Pancreas (tissue), 10 donors: ENCODE results near the gene EFNB2. TPM values are rescaled to one million over a fixed set of nuclear protein-coding genes. Genes with fewer than 3 reads are reported as not detected.

ENCODE experiments used
- ATAC-seq, 4 donors: fragments of 200-7000 bp; cut with Tn5 transposase; one replicate each; pipeline versions ENCODE4 v1.8.0 to v1.9.1; 2020; ENCODE audit warnings: mild to moderate bottlenecking in 4 of 4, moderate library complexity in 4 of 4
- DNase-seq, 6 donors: peaks; one replicate each; pipeline ENCODE4 v3.0.0-alpha.2; 2020
- FAIRE-seq: peaks from 2 replicates; lab custom pipeline; 2012; peaks lifted over from hg19 to GRCh38; lab: Jason Lieb, UNC
- H3K27ac ChIP-seq, 4 donors: fragments of 200-600 bp; sonication (generic); 1 replicate in 3 of 4; 2 replicates in 1 of 4; pipeline versions ENCODE4 v1.5.0 to v1.8.0; 2020
- H3K27me3 ChIP-seq, 4 donors: fragments of 200-600 bp; one replicate each; pipeline ENCODE4 v1.8.0; 2021
- H3K36me3 ChIP-seq, 3 donors: fragments of 200-600 bp; sonication (generic) in 1 of 3; one replicate each; pipeline versions ENCODE4 v1.5.0 to v1.8.0; 2020 to 2021
- H3K4me1 ChIP-seq, 3 donors: fragments of 200-600 bp; one replicate each; pipeline ENCODE4 v1.8.0; 2021
- H3K4me3 ChIP-seq, 4 donors: fragments of 200-600 bp; sonication (generic) in 2 of 4; one replicate each; pipeline versions ENCODE4 v1.5.0 to v1.8.0; 2020 to 2021
- H3K9me3 ChIP-seq, 4 donors: fragments of 200-600 bp; one replicate each; pipeline ENCODE4 v1.8.0; 2021
- CTCF ChIP-seq, 4 donors: fragments of 200-600 bp; sonication (generic) in 3 of 4; IDR thresholded peaks; one replicate each; pipeline versions ENCODE4 v1.5.0 to v1.8.0; 2021; ENCODE audit warnings: antibody characterized with exemption in 4 of 4
- WGBS, 2 donors: extraction: QIAGEN DNeasy Blood & Tissue Kit; methylation state at CpG; one replicate each; pipeline ENCODE4 v1.1.7; 2013; 5-methylcytosine and 5-hydroxymethylcytosine counted together
- intact Hi-C, 3 donors: fragments of 100-400 bp; cut with DNase I; formaldehyde crosslinking; loops; one replicate each; pipeline versions ENCODE4 v1.11.1 to v1.14.2; 2022
- polyA plus RNA-seq, 2 donors: library from polyadenylated mRNA; stranded (reverse); fragments of 200-250 nt; gene quantifications; one replicate each; pipeline ENCODE4 v1.2.3, GENCODE V29; 2013
- total RNA-seq, 6 donors: library from RNA; stranded (reverse); fragmentation: NEBNext Ultra II Directional in 4 of 6; extraction: Animal tissue kit (Norgen Biotek cat#: 25700) in 4 of 6; gene quantifications; one replicate each; pipeline versions ENCODE4 v1.2.1 to v1.2.4, GENCODE V29; 2021 to 2023
- donor health status: healthy with polysubstance abuse.
- donor health status: DM: no; HTN: no; CAD: no; lungs with moderate emphysema.
- donor health status: DM: no; HTN: no; CAD: no.
- donor health status: control.
- donor health status: control.
- donor health status: Bipolar disorder and iron deficiency.
- donor health status: DM: yes; HTN: yes; CAD: no.
- donor health status: DM: no; HTN: no; CAD: no.
- donor health status: DM: no; HTN: no; CAD: no.
- donor health status: DM: yes; HTN: yes; CAD: no.

Gene EFNB2
- total and polyA plus RNA-seq, 8 donors: 2.4 to 8.0 (median 3.0) TPM

GRCh38 chr13:106551350-106551749 lies 15.9 kb upstream of the EFNB2 start:
- 98 to 100% methylated on average over 1 of the region's 1 CpG for WGBS, 2 donors
- H3K27me3 ChIP-seq: no peaks in the 10 kb centered on the region
- H3K9me3 ChIP-seq: no peaks in the 10 kb centered on the region
- DNase-seq (no peak), FAIRE-seq (no peak), ATAC-seq (no peak)
- intact Hi-C loops: no loop called here
- TF ChIP-seq CTCF (IDR thresholded peaks at IDR 0.05): no peak
- H3K4me1 ChIP-seq: no peaks in the 10 kb centered on the region
- no peak overlapping the region for H3K27ac ChIP-seq
- no peak overlapping the region for H3K4me3 ChIP-seq
- H3K36me3 ChIP-seq: peaks cover 0 to 12% (median 2%) of the 10 kb centered on the region in 3 donors

- 76 to 85% methylated on average over 4 of the region's 4 CpGs for WGBS, 2 donors
- Histone ChIP-seq H3K4me1 (no peaks in the 10 kb centered on the region), H3K27me3 (no peaks in the 10 kb centered on the region), H3K27ac (no peak overlapping the region), H3K9me3 (no peaks in the 10 kb centered on the region), H3K36me3 (peaks cover 0 to 12% (median 0%) of the 10 kb centered on the region in 3 donors), H3K4me3 (no peak overlapping the region)
- FAIRE-seq (no peak), ATAC-seq (no peak), DNase-seq (no peak)
- no peak for TF ChIP-seq CTCF (IDR thresholded peaks at IDR 0.05)
- intact Hi-C loops: no loop called here
Measured at GRCh38 chr13:106550570-106551135, 15.2 kb upstream of the EFNB2 start.

- intact Hi-C loops: no loop called here
- FAIRE-seq (no peak), DNase-seq (no peak), ATAC-seq (no peak)
- WGBS, 2 donors: 91 to 92% methylated on average over 3 of the region's 3 CpGs
- Histone ChIP-seq H3K36me3 (no peaks in the 10 kb centered on the region), H3K9me3 (no peaks in the 10 kb centered on the region), H3K27me3 (no peaks in the 10 kb centered on the region), H3K27ac (no peak overlapping the region), H3K4me3 (no peak overlapping the region), H3K4me1 (peaks cover 0 to 3% (median 0%) of the 10 kb centered on the region in 3 donors)
- no peak for TF ChIP-seq CTCF (IDR thresholded peaks at IDR 0.05)
Measured at GRCh38 chr13:106548064-106548696, 12.7 kb upstream of the EFNB2 start.

- H3K4me1 ChIP-seq: peaks cover 0 to 3% (median 0%) of the 10 kb centered on the region in 3 donors
- intact Hi-C loops: no loop called here
- TF ChIP-seq CTCF (IDR thresholded peaks at IDR 0.05): no peak
- H3K27me3 ChIP-seq: no peaks in the 10 kb centered on the region
- DNase-seq (no peak), FAIRE-seq (no peak), ATAC-seq (no peak)
- H3K27ac ChIP-seq: no peak overlapping the region
- H3K9me3 ChIP-seq: no peaks in the 10 kb centered on the region
- H3K4me3 ChIP-seq: no peak overlapping the region
- WGBS, 2 donors: 96 to 100% methylated on average over 1 of the region's 1 CpG
- H3K36me3 ChIP-seq: no peaks in the 10 kb centered on the region
Measured at GRCh38 chr13:106541826-106542225, 6.4 kb upstream of the EFNB2 start.

- ATAC-seq: no peak
- 62 to 65% methylated on average over 4 of the region's 4 CpGs for WGBS, 2 donors
- H3K4me3 ChIP-seq: no peak overlapping the region
- no peak overlapping the region for H3K27ac ChIP-seq
- no peak for DNase-seq
- no peaks in the 10 kb centered on the region for H3K36me3 ChIP-seq
- H3K27me3 ChIP-seq: no peaks in the 10 kb centered on the region
- peaks cover 0 to 3% (median 0%) of the 10 kb centered on the region in 3 donors for H3K4me1 ChIP-seq
- intact Hi-C loops: no loop called here
- TF ChIP-seq CTCF (IDR thresholded peaks at IDR 0.05): no peak
- H3K9me3 ChIP-seq: no peaks in the 10 kb centered on the region
- FAIRE-seq: no peak
Measured at GRCh38 chr13:106540613-106541012, 5.2 kb upstream of the EFNB2 start.
